Gastrocnemius medialis (tissue), 4 donors: ENCODE data around the gene CLEC1A.
"Not testable (repeated sequence)": the region's sequence is repeated elsewhere in the genome, so short reads cannot be mapped to it uniquely, and the experiment has no call there.

ENCODE experiments used
- POLR2A ChIP-seq, 2 donors: fragments of 450-650 bp; IDR thresholded peaks; one replicate each; pipeline ENCODE4 v1.6.1; 2017; ENCODE audit warnings: antibody characterized with exemption in 2 of 2, mild to moderate bottlenecking in 2 of 2, moderate library complexity in 2 of 2
- TF ChIP-seq, protein P1 (sequence below), 5 experiments: fragments of 450-650 bp in 3 of 5; fragments of 200-600 bp in 2 of 5; sonication (generic) in 2 of 5; IDR thresholded peaks in 4 of 5; conservative IDR thresholded peaks in 1 of 5; 1 replicate in 4 of 5; 2 replicates in 1 of 5; pipeline ENCODE4 v1.5.1; 2016 to 2019; ENCODE audit warnings: antibody characterized with exemption in 5 of 5, mild to moderate bottlenecking in 3 of 5, moderate library complexity in 3 of 5

GRCh38 chr12:10026666-10027065 is 72.1 kb downstream of the CLEC1A start:
- TF ChIP-seq, protein P1, sequence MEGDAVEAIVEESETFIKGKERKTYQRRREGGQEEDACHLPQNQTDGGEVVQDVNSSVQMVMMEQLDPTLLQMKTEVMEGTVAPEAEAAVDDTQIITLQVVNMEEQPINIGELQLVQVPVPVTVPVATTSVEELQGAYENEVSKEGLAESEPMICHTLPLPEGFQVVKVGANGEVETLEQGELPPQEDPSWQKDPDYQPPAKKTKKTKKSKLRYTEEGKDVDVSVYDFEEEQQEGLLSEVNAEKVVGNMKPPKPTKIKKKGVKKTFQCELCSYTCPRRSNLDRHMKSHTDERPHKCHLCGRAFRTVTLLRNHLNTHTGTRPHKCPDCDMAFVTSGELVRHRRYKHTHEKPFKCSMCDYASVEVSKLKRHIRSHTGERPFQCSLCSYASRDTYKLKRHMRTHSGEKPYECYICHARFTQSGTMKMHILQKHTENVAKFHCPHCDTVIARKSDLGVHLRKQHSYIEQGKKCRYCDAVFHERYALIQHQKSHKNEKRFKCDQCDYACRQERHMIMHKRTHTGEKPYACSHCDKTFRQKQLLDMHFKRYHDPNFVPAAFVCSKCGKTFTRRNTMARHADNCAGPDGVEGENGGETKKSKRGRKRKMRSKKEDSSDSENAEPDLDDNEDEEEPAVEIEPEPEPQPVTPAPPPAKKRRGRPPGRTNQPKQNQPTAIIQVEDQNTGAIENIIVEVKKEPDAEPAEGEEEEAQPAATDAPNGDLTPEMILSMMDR (IDR thresholded peaks at IDR 0.05 in 4 of 5, conservative IDR thresholded peaks at IDR 0.05 in 1 of 5), result not testable (repeated sequence)
- not testable (repeated sequence) for TF ChIP-seq POLR2A (IDR thresholded peaks at IDR 0.05)
